ENCODE data around the gene PPP2R3C.
"Not testable (repeated sequence)": the region's sequence is repeated elsewhere in the genome, so short reads cannot be mapped to it uniquely, and the experiment has no call there.

Gene PPP2R3C

GRCh38 chr14:35121887-35122695 is at the start of gene PPP2R3C, which contains the start of gene PRORP:
Gene PPP2R3C, minus strand, starts transcription at chr14:35121990. Its CDS starts 31 bp downstream, at chr14:35121959.
Gene PRORP, plus strand, starts transcription at chr14:35122552. Its CDS starts 694 bp downstream, at chr14:35123246.
- peak; percentile 83 for DNase-seq

GRCh38 chr14:35167496-35167895 is 45.7 kb upstream of the PPP2R3C start:
- no peak for DNase-seq

GRCh38 chr14:35164849-35165248 is 43.1 kb upstream of the PPP2R3C start:
- DNase-seq, result no peak

- no peak for DNase-seq
These were observed 41.6 kb upstream of the PPP2R3C start for GRCh38 chr14:35163384-35163783.

- no peak for DNase-seq
These were observed 39.4 kb upstream of the PPP2R3C start for GRCh38 chr14:35161231-35161630.

- no peak for DNase-seq
These were observed 38.1 kb upstream of the PPP2R3C start for GRCh38 chr14:35159742-35160409.

- no peak for DNase-seq
These were observed 37.3 kb upstream of the PPP2R3C start for GRCh38 chr14:35158951-35159653.

GRCh38 chr14:35158491-35158890 is 36.7 kb upstream of the PPP2R3C start:
- no peak for DNase-seq

- no peak for DNase-seq
These were observed 34.2 kb upstream of the PPP2R3C start for GRCh38 chr14:35155962-35156361.

GRCh38 chr14:35154016-35154415 is 32.2 kb upstream of the PPP2R3C start:
- no peak for DNase-seq

GRCh38 chr14:35152531-35152930 is 30.7 kb upstream of the PPP2R3C start:
- not testable (repeated sequence) for DNase-seq

GRCh38 chr14:35149239-35149638 is 27.4 kb upstream of the PPP2R3C start:
- no peak for DNase-seq

GRCh38 chr14:35147711-35148110 is 25.9 kb upstream of the PPP2R3C start:
- no peak for DNase-seq

- no peak for DNase-seq
These were observed 25.4 kb upstream of the PPP2R3C start for GRCh38 chr14:35147186-35147585.

- no peak for DNase-seq
These were observed 24.9 kb upstream of the PPP2R3C start for GRCh38 chr14:35146711-35147149.

- no peak for DNase-seq
These were observed 22.2 kb upstream of the PPP2R3C start for GRCh38 chr14:35144029-35144428.

GRCh38 chr14:35140718-35141581 is 19.2 kb upstream of the PPP2R3C start:
- DNase-seq, result no peak

GRCh38 chr14:35138585-35138984 is 16.8 kb upstream of the PPP2R3C start:
- DNase-seq, result no peak

- DNase-seq, result no peak
These were observed 12.7 kb upstream of the PPP2R3C start for GRCh38 chr14:35134329-35135123.

GRCh38 chr14:35133542-35134328 is 11.9 kb upstream of the PPP2R3C start:
- DNase-seq, result no peak

- DNase-seq, result no peak
These were observed 2.3 kb upstream of the PPP2R3C start for GRCh38 chr14:35124127-35124526.

Measured in activated CD8-positive, alpha-beta memory T cell treated with anti-CD3 and anti-CD28 coated beads, Interleukin-2, amount 50 U/mL, for 4 hours (primary cell).